Fibroblast of villous mesenchyme (primary cell): ENCODE data around the gene ANKLE2. TPM values are rescaled to one million over a fixed set of nuclear protein-coding genes. Genes with fewer than 3 reads are reported as not detected.
"Not testable (repeated sequence)": the region's sequence is repeated elsewhere in the genome, so short reads cannot be mapped to it uniquely, and the experiment has no call there.

Experiments used
- DNase-seq: peaks from one replicate; pipeline ENCODE4 v3.0.0-alpha.2; 2010; ENCODE audit warnings: low read depth
- H3K4me3 ChIP-seq: 2 replicates; pipeline ENCODE4 v1.5.1; 2011; ENCODE audit warnings: low read depth, mild to moderate bottlenecking, low read length
- CTCF ChIP-seq: IDR thresholded peaks from 2 replicates; pipeline ENCODE4 v1.5.1; 2012; ENCODE audit warnings: low read depth, mild to moderate bottlenecking, low read length; ENCODE audit not compliant: insufficient read depth
- total RNA-seq: library from RNA; depleted of rRNA; stranded (reverse); fragments of >200 nt; gene quantifications from 2 replicates; pipeline ENCODE4 v1.2.3, GENCODE V29; 2012

Gene ANKLE2
- total RNA-seq, 1 donor, result 118 TPM

DNA sequence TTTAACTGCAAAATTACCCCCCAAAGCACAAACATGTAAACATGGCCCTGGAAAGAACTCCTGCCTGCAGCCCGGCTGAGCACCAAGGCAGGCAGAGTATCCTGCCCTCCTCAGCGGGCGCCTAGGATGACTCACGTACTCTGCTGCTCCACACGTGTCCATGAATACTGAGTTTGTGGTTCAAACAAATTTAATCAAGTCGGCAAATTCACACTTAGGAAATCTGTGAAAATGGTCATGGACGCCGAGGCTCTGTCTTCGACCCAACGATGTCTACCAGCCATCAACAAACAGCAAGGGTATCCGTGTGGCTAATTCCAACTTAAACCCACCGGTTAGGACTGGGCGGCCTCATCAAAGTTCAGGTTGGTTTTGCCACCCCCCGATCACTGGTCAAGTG lies 41.5 kb upstream of the ANKLE2 start:
- no peak for DNase-seq
- no peak for TF ChIP-seq CTCF
- no peak overlapping the region for H3K4me3 ChIP-seq

DNA sequence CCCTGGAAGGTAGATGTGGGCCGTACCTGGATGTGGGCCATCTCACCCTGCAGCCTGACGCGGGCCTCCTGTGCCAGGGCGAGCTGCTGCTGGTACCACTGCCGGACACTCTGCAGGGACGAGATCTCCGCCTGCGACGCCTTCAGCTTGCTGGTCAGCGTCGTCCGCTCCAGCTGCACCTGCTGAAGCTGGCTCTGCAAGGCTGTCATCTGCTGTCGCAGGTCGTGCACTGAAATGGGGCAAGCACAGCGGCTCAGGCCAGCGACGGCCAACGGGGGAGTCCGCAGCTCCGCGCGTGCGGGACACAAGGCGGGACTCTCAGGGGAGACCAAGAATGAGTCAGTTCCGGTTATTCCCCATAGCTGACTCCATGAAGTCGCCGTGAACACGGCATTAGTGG lies 40.1 kb upstream of the ANKLE2 start:
- no peak overlapping the region for H3K4me3 ChIP-seq
- DNase-seq, result no peak
- no peak for TF ChIP-seq CTCF

DNA sequence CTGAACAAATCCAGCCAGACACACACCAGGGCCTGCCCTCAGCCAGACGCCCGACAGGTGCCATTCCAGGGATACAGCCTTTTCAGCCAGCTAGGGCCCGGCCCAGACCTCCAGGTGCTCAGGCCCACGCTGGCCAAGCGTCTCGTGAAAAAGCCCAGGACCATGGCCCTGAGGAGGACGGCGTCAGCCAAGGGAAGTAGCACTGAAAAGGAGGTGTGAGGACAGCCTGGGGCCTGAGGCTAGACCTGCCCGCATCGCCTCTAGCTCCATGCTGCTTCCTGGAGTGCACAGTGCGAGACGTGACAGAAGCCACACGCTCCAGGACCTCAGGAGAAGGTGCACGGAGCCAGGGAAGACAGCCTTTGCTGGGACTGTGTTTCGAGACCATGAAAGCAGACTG lies 37.2 kb upstream of the ANKLE2 start:
- no peak for DNase-seq
- H3K4me3 ChIP-seq, result no peak overlapping the region
- TF ChIP-seq CTCF, result no peak

DNA sequence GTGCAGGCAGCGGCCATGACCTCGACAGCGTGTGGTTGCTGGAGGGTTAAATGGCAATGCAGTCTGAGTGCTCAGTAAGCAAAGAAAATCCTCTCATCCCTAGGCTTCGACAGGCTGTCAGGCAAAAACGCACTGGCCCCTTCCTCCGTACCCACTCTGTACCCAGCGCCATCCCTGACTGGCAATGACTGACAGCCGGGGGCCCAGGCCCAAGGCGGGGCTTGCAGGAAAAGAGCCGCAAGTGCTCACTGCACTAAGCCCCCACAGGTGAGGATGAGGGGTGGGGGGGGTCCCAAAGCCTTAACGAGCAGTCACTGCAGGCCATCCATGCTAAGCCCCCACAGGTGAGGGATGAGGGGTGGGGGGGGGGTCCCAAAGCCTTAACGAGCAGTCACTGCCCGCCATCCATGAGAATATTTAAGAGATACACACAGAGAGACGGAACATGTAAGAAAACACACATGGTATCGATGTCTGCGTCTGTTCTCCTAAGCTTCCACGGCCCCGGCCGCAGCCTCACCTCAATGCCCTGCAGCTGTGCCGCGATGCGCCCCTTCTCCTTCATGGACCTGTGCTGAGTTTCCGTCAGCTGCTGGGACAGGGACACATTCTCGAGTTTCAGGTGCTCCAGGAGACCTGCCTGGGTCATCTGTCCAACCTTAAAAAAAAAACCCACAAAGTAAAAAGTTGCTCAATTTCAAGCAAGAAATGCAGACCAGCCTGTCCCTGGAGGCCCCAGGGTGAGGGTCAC lies 36.4 kb upstream of the ANKLE2 start:
- TF ChIP-seq CTCF, result no peak
- no peak for DNase-seq
- no peak overlapping the region for H3K4me3 ChIP-seq

GRCh38 chr12:132795847-132796246 lies 34.2 kb upstream of the ANKLE2 start:
- TF ChIP-seq CTCF, result no peak
- DNase-seq, result no peak
- H3K4me3 ChIP-seq, result no peak overlapping the region

- not testable (repeated sequence) for DNase-seq, H3K4me3 ChIP-seq
Observed at GRCh38 chr12:132791940-132792339, 30.3 kb upstream of the ANKLE2 start.

GRCh38 chr12:132789099-132789471 lies 27.5 kb upstream of the ANKLE2 start:
- no peak for DNase-seq
- TF ChIP-seq CTCF, result no peak

More at GRCh38 chr12:132789099-132789471, 27.5 kb upstream of the ANKLE2 start:
- no peak overlapping the region for H3K4me3 ChIP-seq
